Type B pancreatic cell (in vitro differentiated cells): Measurements from ENCODE around the gene KAT5. TPM values are rescaled to one million over a fixed set of nuclear protein-coding genes. Genes with fewer than 3 reads are reported as not detected.

Experiments used
- DNase-seq: peaks from one replicate; pipeline ENCODE4 v3.0.0; 2021; ENCODE audit warnings: mixed read lengths; ENCODE audit not compliant: unreplicated experiment; ENCODE audit errors: extremely low spot score
- H3K27ac Mint-ChIP-seq: 2 replicates; pipeline ENCODE4 v1.8.0; 2021; ENCODE audit warnings: mild to moderate bottlenecking, mixed read lengths
- H3K27me3 Mint-ChIP-seq: 2 replicates; pipeline ENCODE4 v1.8.0; 2021; ENCODE audit warnings: mixed read lengths
- H3K36me3 Mint-ChIP-seq: 2 replicates; pipeline ENCODE4 v1.8.0; 2021; ENCODE audit warnings: mixed read lengths
- H3K4me1 Mint-ChIP-seq: one replicate; pipeline ENCODE4 v1.8.0; 2021; ENCODE audit warnings: mixed read lengths; ENCODE audit not compliant: unreplicated experiment
- H3K4me3 Mint-ChIP-seq: 2 replicates; pipeline ENCODE4 v1.8.0; 2021; ENCODE audit warnings: mild to moderate bottlenecking, mixed read lengths
- H3K9me3 Mint-ChIP-seq: 2 replicates; pipeline ENCODE4 v1.8.0; 2021; ENCODE audit warnings: mixed read lengths
- total RNA-seq: library from RNA; stranded (reverse); gene quantifications from 2 replicates; pipeline ENCODE4 v1.2.1, GENCODE V29; 2021; ENCODE audit warnings: low replicate concordance
- TF ChIP-seq, protein P1 (sequence below): fragments of 200-600 bp; sonication (generic); conservative IDR thresholded peaks from 2 replicates; pipeline ENCODE4 v1.5.0; 2021; ENCODE audit warnings: antibody characterized with exemption, mild to moderate bottlenecking

KAT5 gene
- total RNA-seq, 1 donor from 2014 or later, result 61.7 TPM

DNA sequence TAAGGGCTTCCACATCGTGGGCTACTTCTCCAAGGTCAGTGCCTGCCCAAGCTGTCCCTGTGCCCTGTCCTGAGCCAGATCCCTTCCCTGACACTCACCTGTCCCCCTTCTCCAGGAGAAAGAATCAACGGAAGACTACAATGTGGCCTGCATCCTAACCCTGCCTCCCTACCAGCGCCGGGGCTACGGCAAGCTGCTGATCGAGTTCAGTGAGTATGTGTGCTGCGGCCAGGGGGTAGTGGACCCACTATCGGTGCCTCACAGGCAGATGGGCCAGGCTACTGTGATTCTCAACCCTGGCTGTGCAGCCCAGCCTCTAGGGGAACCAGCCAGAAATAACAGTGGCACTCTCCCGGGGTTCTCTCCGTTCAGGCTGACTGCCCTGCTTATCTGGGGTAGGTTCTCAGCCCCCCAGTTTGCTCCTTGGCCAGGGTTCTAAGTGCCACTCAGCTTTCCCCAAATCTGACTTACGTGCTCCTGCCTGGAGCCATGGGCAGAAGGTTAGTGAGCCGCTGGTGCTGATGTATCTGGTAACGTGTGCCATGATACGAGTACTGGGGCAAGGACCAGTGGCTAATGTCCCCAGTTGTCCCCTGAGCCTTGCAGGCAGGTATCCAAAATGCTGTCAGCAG is 4.8 kb downstream of the KAT5 start:
- Mint-ChIP-seq H3K4me1 (peaks cover 6% of the 10 kb centered on the region), H3K36me3 (peaks cover 17% of the 10 kb centered on the region), H3K4me3 (peak overlapping the region; percentile 75), H3K9me3 (no peaks in the 10 kb centered on the region), H3K27ac (peak overlapping the region; percentile 32), H3K27me3 (no peaks in the 10 kb centered on the region)
- DNase-seq, result no peak
- TF ChIP-seq, protein P1, sequence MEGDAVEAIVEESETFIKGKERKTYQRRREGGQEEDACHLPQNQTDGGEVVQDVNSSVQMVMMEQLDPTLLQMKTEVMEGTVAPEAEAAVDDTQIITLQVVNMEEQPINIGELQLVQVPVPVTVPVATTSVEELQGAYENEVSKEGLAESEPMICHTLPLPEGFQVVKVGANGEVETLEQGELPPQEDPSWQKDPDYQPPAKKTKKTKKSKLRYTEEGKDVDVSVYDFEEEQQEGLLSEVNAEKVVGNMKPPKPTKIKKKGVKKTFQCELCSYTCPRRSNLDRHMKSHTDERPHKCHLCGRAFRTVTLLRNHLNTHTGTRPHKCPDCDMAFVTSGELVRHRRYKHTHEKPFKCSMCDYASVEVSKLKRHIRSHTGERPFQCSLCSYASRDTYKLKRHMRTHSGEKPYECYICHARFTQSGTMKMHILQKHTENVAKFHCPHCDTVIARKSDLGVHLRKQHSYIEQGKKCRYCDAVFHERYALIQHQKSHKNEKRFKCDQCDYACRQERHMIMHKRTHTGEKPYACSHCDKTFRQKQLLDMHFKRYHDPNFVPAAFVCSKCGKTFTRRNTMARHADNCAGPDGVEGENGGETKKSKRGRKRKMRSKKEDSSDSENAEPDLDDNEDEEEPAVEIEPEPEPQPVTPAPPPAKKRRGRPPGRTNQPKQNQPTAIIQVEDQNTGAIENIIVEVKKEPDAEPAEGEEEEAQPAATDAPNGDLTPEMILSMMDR, result no peak

DNA sequence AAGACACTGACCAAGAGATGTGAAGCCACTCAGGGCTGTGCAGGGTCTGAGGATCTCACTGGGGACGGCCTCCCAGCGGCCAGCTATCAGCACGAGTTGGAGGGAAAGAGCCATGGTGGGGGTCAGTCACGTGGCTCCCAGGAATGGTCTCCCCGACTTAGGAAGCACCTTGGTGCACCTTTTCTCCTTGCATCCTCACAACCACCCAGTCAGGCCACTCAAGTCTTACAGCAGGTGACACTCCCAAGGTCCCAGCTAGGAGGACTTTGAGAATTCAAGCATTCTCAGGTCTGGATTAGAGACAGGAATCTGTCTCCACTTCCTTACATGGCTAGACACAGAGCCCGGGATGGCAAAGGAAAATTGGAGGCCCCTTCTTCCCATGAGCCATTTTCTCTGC is 5.9 kb downstream of the KAT5 start:
- H3K4me1 Mint-ChIP-seq, result no peaks in the 10 kb centered on the region
- peaks cover 14% of the 10 kb centered on the region for H3K36me3 Mint-ChIP-seq
- no peak for DNase-seq
- no peaks in the 10 kb centered on the region for H3K9me3 Mint-ChIP-seq
- no peak overlapping the region for H3K27ac Mint-ChIP-seq
- H3K27me3 Mint-ChIP-seq, result peaks cover 2% of the 10 kb centered on the region
- peak overlapping the region; percentile 75 for H3K4me3 Mint-ChIP-seq
- TF ChIP-seq, protein P1, result no peak

DNA sequence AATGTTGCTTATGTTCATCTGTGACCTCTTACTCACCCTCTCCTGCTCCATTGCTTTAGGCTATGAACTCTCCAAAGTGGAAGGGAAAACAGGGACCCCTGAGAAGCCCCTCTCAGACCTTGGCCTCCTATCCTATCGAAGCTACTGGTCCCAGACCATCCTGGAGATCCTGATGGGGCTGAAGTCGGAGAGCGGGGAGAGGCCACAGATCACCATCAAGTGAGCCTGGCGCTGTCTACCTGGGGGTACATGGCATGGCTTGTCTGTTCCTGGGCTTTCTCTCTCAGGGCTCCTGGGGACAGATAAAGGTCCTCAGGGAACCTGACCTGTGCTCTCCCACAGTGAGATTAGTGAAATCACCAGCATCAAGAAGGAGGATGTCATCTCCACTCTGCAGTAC is 6.5 kb downstream of the KAT5 start:
- H3K27ac Mint-ChIP-seq, result no peak overlapping the region

DNA sequence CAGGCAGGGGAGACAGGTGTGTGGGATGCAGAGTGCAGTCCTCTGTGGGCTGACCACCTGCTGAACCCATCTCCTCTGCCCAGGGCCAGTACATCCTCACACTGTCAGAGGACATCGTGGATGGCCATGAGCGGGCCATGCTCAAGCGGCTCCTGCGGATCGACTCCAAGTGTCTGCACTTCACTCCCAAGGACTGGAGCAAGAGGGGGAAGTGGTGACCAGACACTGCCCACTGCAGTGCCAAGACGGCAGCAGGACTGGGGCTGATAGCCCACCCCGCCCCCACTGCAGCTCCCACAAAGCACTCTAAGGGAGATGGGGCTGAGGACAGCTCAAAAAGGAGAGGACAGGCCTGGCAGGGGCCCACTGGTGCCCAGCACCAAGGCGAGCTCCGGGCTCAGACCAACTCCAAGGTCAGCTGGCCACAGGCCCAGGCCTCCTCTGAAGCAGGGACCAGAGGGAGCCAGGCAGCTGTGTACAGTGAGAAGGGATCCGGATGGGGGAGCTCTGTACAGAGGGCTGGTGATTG is 7.0 kb downstream of the KAT5 start:
- Mint-ChIP-seq H3K27ac (peak overlapping the region; percentile 67), H3K27me3 (peaks cover 8% of the 10 kb centered on the region), H3K4me3 (peak overlapping the region; percentile 93), H3K36me3 (peaks cover 14% of the 10 kb centered on the region), H3K9me3 (no peaks in the 10 kb centered on the region), H3K4me1 (no peaks in the 10 kb centered on the region)
- no peak for DNase-seq
- TF ChIP-seq, protein P1, result no peak

More for the DNA sequence above, 6.5 kb downstream of the KAT5 start:
- DNase-seq, result no peak
- no peaks in the 10 kb centered on the region for H3K9me3 Mint-ChIP-seq
- peak overlapping the region; percentile 93 for H3K4me3 Mint-ChIP-seq
- no peaks in the 10 kb centered on the region for H3K4me1 Mint-ChIP-seq
- H3K36me3 Mint-ChIP-seq, result peaks cover 14% of the 10 kb centered on the region
- TF ChIP-seq, protein P1, result no peak
- H3K27me3 Mint-ChIP-seq, result peaks cover 5% of the 10 kb centered on the region

DNA sequence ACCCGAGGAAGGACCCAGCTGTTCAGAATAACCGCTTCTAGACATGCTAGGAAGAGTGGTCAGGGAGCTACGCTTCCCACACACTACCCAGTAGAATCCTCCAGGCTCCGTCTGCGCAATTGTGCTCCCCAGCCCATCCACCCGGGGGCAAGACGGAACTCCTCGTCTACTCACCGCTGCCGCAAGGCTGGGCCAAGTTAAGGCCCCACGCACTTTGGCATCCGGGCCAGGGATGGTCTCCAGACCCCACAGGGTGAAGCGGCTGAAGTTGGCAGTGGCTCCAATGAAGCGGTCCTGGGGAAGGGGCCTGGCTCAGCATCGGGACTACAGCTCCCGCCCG is 7.8 kb downstream of the KAT5 start:
- Mint-ChIP-seq H3K4me3 (peak overlapping the region; percentile 93), H3K9me3 (no peaks in the 10 kb centered on the region), H3K27me3 (peaks cover 9% of the 10 kb centered on the region), H3K4me1 (no peaks in the 10 kb centered on the region), H3K27ac (peak overlapping the region; percentile 67), H3K36me3 (peaks cover 8% of the 10 kb centered on the region)
- DNase-seq, result no peak
- TF ChIP-seq, protein P1, result no peak
